ENCODE results near the gene CREB3L4. TPM values are rescaled to one million over a fixed set of nuclear protein-coding genes. Genes with fewer than 3 reads are reported as not detected.

Gene CREB3L4
- total RNA-seq, 2 experiments from 2014 or later, result 7.3 to 8.2 TPM

- POLR2A ChIA-PET, result no interaction called here
- CTCF ChIA-PET, result interaction anchor here (1.4 kb wide), 1 partner anchor 11 kb away, joined by 3 read pairs; no protein-coding TSS in a partner anchor
Observed at GRCh38 chr1:153951801-153952200, 15.9 kb upstream of the CREB3L4 start.

GRCh38 chr1:153953859-153954365, 13.8 kb upstream of the CREB3L4 start:
- CTCF ChIA-PET, result interaction anchor here (0.6 to 1.6 kb wide), 3 partner anchors 9 to 45 kb away, joined by 3 to 6 read pairs (median 5); partner anchors contain the start of genes CREB3L4 and SLC39A1
- POLR2A ChIA-PET, result no interaction called here

- ChIA-PET CTCF (interaction anchor here (0.6 to 2.4 kb wide), 3 partner anchors 8 to 50 kb away, joined by 3 to 12 read pairs (median 5); partner anchors contain the start of genes DENND4B and SLC39A1), POLR2A (no interaction called here)
Observed at GRCh38 chr1:153954826-153955225, 12.9 kb upstream of the CREB3L4 start.

GRCh38 chr1:153956997-153957715, 10.5 kb upstream of the CREB3L4 start:
- ChIA-PET CTCF (interaction anchor here (0.6 to 2.4 kb wide), 7 partner anchors 9 to 297 kb away, joined by 3 to 12 read pairs (median 6); partner anchors contain the start of genes CREB3L4 and DENND4B), POLR2A (interaction anchor here (0.8 to 3.6 kb wide), 5 partner anchors 9 to 33 kb away, joined by 5 to 22 read pairs (median 5); partner anchors contain the start of genes DENND4B and JTB)

GRCh38 chr1:153957744-153958110, 10.0 kb upstream of the CREB3L4 start:
- ChIA-PET POLR2A (interaction anchor here (0.8 to 3.6 kb wide), 5 partner anchors 9 to 33 kb away, joined by 3 to 22 read pairs (median 5); partner anchors contain the start of gene DENND4B), CTCF (interaction anchor here (0.6 to 2.1 kb wide), 5 partner anchors 10 to 297 kb away, joined by 3 to 8 read pairs (median 4); partner anchors contain the start of genes CREB3L4, DENND4B and RAB13)

- ChIA-PET POLR2A (interaction anchor here (0.6 to 3.6 kb wide), 5 partner anchors 8 to 229 kb away, joined by 3 to 22 read pairs (median 5); partner anchors contain the start of genes CREB3L4 and DENND4B), CTCF (interaction anchor here (0.6 to 2.1 kb wide), 7 partner anchors 8 to 298 kb away, joined by 3 to 8 read pairs (median 4); partner anchors contain the start of genes CREB3L4, DENND4B, JTB and RAB13)
Observed at GRCh38 chr1:153958111-153958960, 9.4 kb upstream of the CREB3L4 start, which contains the start of gene CRTC2. TSS of gene CRTC2 (minus strand) at chr1:153958612. CDS start at chr1:153958497, 115 bp downstream.

GRCh38 chr1:153958961-153959260, 8.8 kb upstream of the CREB3L4 start:
- ChIA-PET POLR2A (interaction anchor here (1.0 to 3.6 kb wide), 3 partner anchors 9 to 13 kb away, joined by 3 to 22 read pairs (median 8); partner anchors contain the start of genes CREB3L4 and DENND4B), CTCF (interaction anchor here (1.5 to 2.1 kb wide), 4 partner anchors 8 to 19 kb away, joined by 4 to 8 read pairs (median 6); partner anchors contain the start of genes CREB3L4, DENND4B and JTB)

GRCh38 chr1:153959454-153959853, 8.2 kb upstream of the CREB3L4 start:
- ChIA-PET POLR2A (no interaction called here), CTCF (interaction anchor here (1.5 to 1.6 kb wide), 2 partner anchors 9 to 19 kb away, joined by 4 to 5 read pairs; partner anchors contain the start of gene JTB)

GRCh38 chr1:153960206-153960605, 7.5 kb upstream of the CREB3L4 start:
- POLR2A ChIA-PET, result no interaction called here
- CTCF ChIA-PET, result no interaction called here

- CTCF ChIA-PET, result no interaction called here
Observed at GRCh38 chr1:153961421-153961820, 6.3 kb upstream of the CREB3L4 start.

GRCh38 chr1:153962088-153963029, 5.3 kb upstream of the CREB3L4 start:
- ChIA-PET CTCF (interaction anchor here (0.9 to 2.5 kb wide), 6 partner anchors 8 to 24 kb away, joined by 3 to 18 read pairs (median 4); partner anchors contain the start of genes DENND4B, JTB and RAB13), POLR2A (interaction anchor here (0.9 to 2.2 kb wide), 4 partner anchors 15 to 39 kb away, joined by 8 to 21 read pairs (median 9); partner anchors contain the start of genes DENND4B, GATAD2B, JTB and RPS27)

More at GRCh38 chr1:153961421-153961820, 6.3 kb upstream of the CREB3L4 start:
- POLR2A ChIA-PET, result no interaction called here

GRCh38 chr1:153963030-153963849, 4.5 kb upstream of the CREB3L4 start, which contains the start of gene SLC39A1:
TSS of gene SLC39A1 (minus strand) at chr1:153963537. CDS start at chr1:153962715, 822 bp downstream.
- ChIA-PET CTCF (interaction anchor here (0.9 to 2.5 kb wide), 6 partner anchors 9 to 23 kb away, joined by 3 to 18 read pairs (median 4); partner anchors contain the start of genes DENND4B, JTB and RAB13), POLR2A (interaction anchor here (0.6 to 2.2 kb wide), 10 partner anchors 9 to 328 kb away, joined by 3 to 21 read pairs (median 4); partner anchors contain the start of genes DENND4B, GATAD2B, JTB and RPS27)

- ChIA-PET CTCF (interaction anchor here (0.9 to 2.5 kb wide), 4 partner anchors 12 to 22 kb away, joined by 4 to 18 read pairs (median 8); partner anchors contain the start of genes DENND4B, JTB and RAB13), POLR2A (interaction anchor here (0.6 to 2.2 kb wide), 5 partner anchors 8 to 160 kb away, joined by 4 to 21 read pairs (median 5); partner anchors contain the start of genes DENND4B and RPS27)
Observed at GRCh38 chr1:153963850-153964331, 3.8 kb upstream of the CREB3L4 start.

- ChIA-PET CTCF (interaction anchor here (1.0 to 4.1 kb wide), 8 partner anchors 10 to 290 kb away, joined by 3 to 31 read pairs (median 8); partner anchors contain the start of genes CRTC2, DENND4B, JTB and NPR1), POLR2A (interaction anchor here (0.8 to 3.8 kb wide), 7 partner anchors 9 to 334 kb away, joined by 3 to 37 read pairs (median 4); partner anchors contain the start of genes CHTOP, CRTC2, DENND4B and JTB)
Observed at GRCh38 chr1:153968000-153968363, 280 bp downstream of the CREB3L4 start.

- POLR2A ChIA-PET, result interaction anchor here (0.8 to 3.8 kb wide), 4 partner anchors 8 to 334 kb away, joined by 3 to 37 read pairs (median 13); partner anchors contain the start of genes CHTOP, DENND4B, JTB and RPS27
Observed at GRCh38 chr1:153968408-153968807, 706 bp downstream of the CREB3L4 start.

More at GRCh38 chr1:153968408-153968807, 706 bp downstream of the CREB3L4 start:
- CTCF ChIA-PET, result interaction anchor here (2.8 to 4.1 kb wide), 3 partner anchors 9 to 21 kb away, joined by 17 to 31 read pairs (median 21); partner anchors contain the start of genes DENND4B, JTB and RAB13
